ENCODE measurements around the gene SPINK6.

SPINK6 gene

GRCh38 chr5:148205865-148206264, 3.0 kb downstream of the SPINK6 start:
- Histone ChIP-seq H3K27me3 (replicated peaks) (no peaks in the 10 kb centered on the region), H3K36me3 (replicated peaks) (no peaks in the 10 kb centered on the region), H3K4me3 (ENCODE audit: low read depth, low read length) (no peak overlapping the region), H3K27ac (no peak overlapping the region)
- in situ Hi-C loops (cut with HindIII; ENCODE audit: low pct_ligation_motif_present, low sequenced_read_pairs): no loop called here
- DNase-seq: no peak
- TF ChIP-seq CTCF (IDR thresholded peaks at IDR 0.05; ENCODE audit: low read depth, low read length, missing control alignments): no peak

- DNase-seq: no peak
Measured at GRCh38 chr5:148206620-148207019, 3.8 kb downstream of the SPINK6 start.

GRCh38 chr5:148208226-148208625, 5.4 kb downstream of the SPINK6 start:
- DNase-seq: no peak
- H3K36me3 ChIP-seq (replicated peaks): no peaks in the 10 kb centered on the region
- H3K27ac ChIP-seq: no peak overlapping the region
- in situ Hi-C loops (cut with HindIII; ENCODE audit: low pct_ligation_motif_present, low sequenced_read_pairs): no loop called here
- no peak overlapping the region for H3K4me3 ChIP-seq (ENCODE audit: low read depth, low read length)
- H3K27me3 ChIP-seq (replicated peaks): no peaks in the 10 kb centered on the region
- no peak for TF ChIP-seq CTCF (IDR thresholded peaks at IDR 0.05; ENCODE audit: low read depth, low read length, missing control alignments)

More at GRCh38 chr5:148206620-148207019, 3.8 kb downstream of the SPINK6 start:
- Histone ChIP-seq H3K4me3 (ENCODE audit: low read depth, low read length) (no peak overlapping the region), H3K27ac (no peak overlapping the region), H3K36me3 (replicated peaks) (no peaks in the 10 kb centered on the region), H3K27me3 (replicated peaks) (no peaks in the 10 kb centered on the region)
- TF ChIP-seq CTCF (IDR thresholded peaks at IDR 0.05; ENCODE audit: low read depth, low read length, missing control alignments): no peak
- in situ Hi-C loops (cut with HindIII; ENCODE audit: low pct_ligation_motif_present, low sequenced_read_pairs): no loop called here

- H3K4me3 ChIP-seq (ENCODE audit: low read depth, low read length): no peak overlapping the region
- TF ChIP-seq CTCF (IDR thresholded peaks at IDR 0.05; ENCODE audit: low read depth, low read length, missing control alignments): no peak
- H3K36me3 ChIP-seq (replicated peaks): no peaks in the 10 kb centered on the region
- DNase-seq: no peak
- in situ Hi-C loops (cut with HindIII; ENCODE audit: low pct_ligation_motif_present, low sequenced_read_pairs): no loop called here
- no peaks in the 10 kb centered on the region for H3K27me3 ChIP-seq (replicated peaks)
- H3K27ac ChIP-seq: no peak overlapping the region
Measured at GRCh38 chr5:148209151-148209770, 6.4 kb downstream of the SPINK6 start.

GRCh38 chr5:148214665-148215185, 11.9 kb downstream of the SPINK6 start:
- TF ChIP-seq CTCF (IDR thresholded peaks at IDR 0.05; ENCODE audit: low read depth, low read length, missing control alignments): no peak
- in situ Hi-C loops (cut with HindIII; ENCODE audit: low pct_ligation_motif_present, low sequenced_read_pairs): no loop called here
- Histone ChIP-seq H3K36me3 (replicated peaks) (no peaks in the 10 kb centered on the region), H3K27me3 (replicated peaks) (no peaks in the 10 kb centered on the region), H3K4me3 (ENCODE audit: low read depth, low read length) (no peak overlapping the region), H3K27ac (no peak overlapping the region)
- DNase-seq: no peak

- no peak for TF ChIP-seq CTCF (IDR thresholded peaks at IDR 0.05; ENCODE audit: low read depth, low read length, missing control alignments)
- Histone ChIP-seq H3K4me3 (ENCODE audit: low read depth, low read length) (no peak overlapping the region), H3K27me3 (replicated peaks) (no peaks in the 10 kb centered on the region), H3K36me3 (replicated peaks) (no peaks in the 10 kb centered on the region), H3K27ac (no peak overlapping the region)
- DNase-seq: no peak
- in situ Hi-C loops (cut with HindIII; ENCODE audit: low pct_ligation_motif_present, low sequenced_read_pairs): no loop called here
Measured at GRCh38 chr5:148221508-148221907, 18.7 kb downstream of the SPINK6 start.

Data from brain microvascular endothelial cell (primary cell).